Effector CD8-positive, alpha-beta T cell (primary cell): ENCODE data around the gene UGP2.

ENCODE experiments used
- DNase-seq: peaks from one replicate; lab custom pipeline; 2025; lab: John Stamatoyannopoulos, UW

The UGP2 gene

GRCh38 chr2:63865159-63865799 is 23.6 kb downstream of the UGP2 start:
- no peak for DNase-seq

- DNase-seq = no peak
These were observed 24.5 kb downstream of the UGP2 start for GRCh38 chr2:63866009-63866709.

GRCh38 chr2:63870679-63871078 is 29.0 kb downstream of the UGP2 start:
- no peak for DNase-seq

GRCh38 chr2:63871864-63872263 is 30.2 kb downstream of the UGP2 start:
- no peak for DNase-seq

- no peak for DNase-seq
These were observed 31.1 kb downstream of the UGP2 start for GRCh38 chr2:63872571-63873328.

GRCh38 chr2:63874204-63875130 is 32.8 kb downstream of the UGP2 start:
- no peak for DNase-seq

- DNase-seq = no peak
These were observed 33.4 kb downstream of the UGP2 start for GRCh38 chr2:63875131-63875527.

GRCh38 chr2:63875559-63876245 is 34.0 kb downstream of the UGP2 start:
- DNase-seq = no peak

- no peak for DNase-seq
These were observed 34.6 kb downstream of the UGP2 start for GRCh38 chr2:63876311-63876710.

- no peak for DNase-seq
These were observed 36.8 kb downstream of the UGP2 start for GRCh38 chr2:63878486-63878885.

GRCh38 chr2:63879876-63880433 is 38.3 kb downstream of the UGP2 start:
- DNase-seq = no peak

- DNase-seq = no peak
These were observed 38.9 kb downstream of the UGP2 start for GRCh38 chr2:63880625-63881024.

- DNase-seq = no peak
These were observed 39.5 kb downstream of the UGP2 start for GRCh38 chr2:63881205-63881604.

GRCh38 chr2:63882395-63883105 is 40.9 kb downstream of the UGP2 start:
- no peak for DNase-seq

- DNase-seq = no peak
These were observed 44.7 kb downstream of the UGP2 start for GRCh38 chr2:63886445-63886844.

- no peak for DNase-seq
These were observed 46.4 kb downstream of the UGP2 start for GRCh38 chr2:63888053-63888452.

- DNase-seq = peak; percentile 1
These were observed 47.0 kb downstream of the UGP2 start for GRCh38 chr2:63888490-63889402.

- no peak for DNase-seq
These were observed 49.0 kb downstream of the UGP2 start for GRCh38 chr2:63890678-63891077.

- no peak for DNase-seq
These were observed 49.9 kb downstream of the UGP2 start for GRCh38 chr2:63891488-63892030.
